Measurements from ENCODE around the gene ZNF407.

GRCh38 chr18:75070625-75071483 is 473.2 kb downstream of the ZNF407 start:
- TF ChIP-seq USF1 (IDR thresholded peaks at IDR 0.05) (peak; percentile 78), REST (IDR thresholded peaks at IDR 0.05; ENCODE audit: low read depth) (no peak), FOXM1 (IDR thresholded peaks at IDR 0.05; ENCODE audit: borderline replicate concordance, low read depth) (no peak), CEBPB (IDR thresholded peaks at IDR 0.05) (no peak), CREB1 (IDR thresholded peaks at IDR 0.05; ENCODE audit: low read depth) (no peak)

All from Ishikawa (cell line).